Measurements from ENCODE around the gene LRRC73. TPM values are rescaled to one million over a fixed set of nuclear protein-coding genes. Genes with fewer than 3 reads are reported as not detected.

Gene LRRC73
- total and polyA plus RNA-seq, 2 of the 8 experiments (the other 6 are each of a cell fraction or from before 2014, with no cell fraction given) = 0.24 to 0.26 TPM

DNA sequence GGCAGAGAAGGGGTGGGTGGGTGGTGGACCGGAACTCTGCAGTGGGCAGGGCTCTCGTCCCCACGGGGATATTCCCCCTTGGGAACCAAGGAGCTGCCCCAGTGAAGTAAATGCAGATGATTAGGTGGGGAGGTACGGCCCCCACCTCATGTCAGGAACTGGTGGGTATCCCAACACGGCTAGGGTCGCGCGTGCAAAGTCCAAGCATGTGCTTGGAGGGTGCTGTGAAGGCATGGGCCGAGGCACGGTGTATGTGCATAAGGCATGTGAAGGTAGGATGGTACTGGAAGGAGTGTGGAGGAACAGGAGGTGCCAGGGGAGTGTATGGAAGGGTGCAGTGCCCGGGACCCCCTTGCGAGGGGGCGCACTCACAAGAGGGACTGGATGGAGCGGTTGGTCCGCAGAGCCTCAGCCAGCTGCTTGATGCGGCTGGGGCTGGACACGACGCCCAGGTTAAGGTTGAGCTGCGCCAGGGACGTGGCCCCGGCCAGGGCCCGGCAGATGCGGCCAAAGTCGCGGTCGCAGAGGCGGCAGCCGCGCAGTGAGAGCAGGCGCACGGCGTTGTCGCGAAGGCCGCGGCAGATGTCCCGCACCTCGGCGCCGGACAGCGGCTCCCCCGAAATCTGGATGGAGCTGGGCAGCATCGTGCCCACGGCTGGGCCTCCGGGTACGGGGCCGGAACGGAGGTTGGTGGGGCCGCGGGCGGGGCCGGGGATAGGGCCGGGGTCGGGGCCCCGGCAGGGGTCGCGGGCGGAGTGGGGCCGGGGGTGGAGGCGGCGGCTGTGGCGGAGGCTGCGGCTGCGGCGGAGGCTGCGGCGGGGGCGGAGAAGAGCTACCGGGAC is 783 bp downstream of the LRRC73 start:
- H3K4me1 ChIP-seq (replicated peaks in 1 of 4; ENCODE audit: control insufficient read depth in 3 of 4, insufficient read depth in 4 of 4, low read length in 3 of 4) = peaks cover 0 to 21% (median 9%) of the 10 kb centered on the region in 4 experiments; a peak in 5 of 7 replicates
- no peak overlapping the region for H3K4ac ChIP-seq (replicated peaks; ENCODE audit: insufficient read length, low read depth, low read length)
- 0 out of 7 replicates have a peak overlapping the region, but pooled peaks of 2 of the 4 experiments have one; percentile 4 to 19 for H3K9ac ChIP-seq (replicated peaks in 1 of 4; ENCODE audit: extremely low read depth in 1 of 4, low read depth in 3 of 4, low read length in 3 of 4)
- no peak overlapping the region for H2BK20ac ChIP-seq (ENCODE audit: low read length)
- peaks cover 12% of the 10 kb centered on the region for H3K23me2 ChIP-seq (ENCODE audit: low read depth, low read length)
- WGBS, 2 experiments (ENCODE audit: extremely low coverage in 1 of 2, insufficient coverage in 1 of 2, insufficient read length in 1 of 2, insufficient replicate concordance in 2 of 2, low coverage in 1 of 2, low lambda C conversion rate in 2 of 2, missing lambda C conversion rate in 1 of 2) = 11% methylated on average over 45 of the region's 69 CpGs; no CpG with 5 or more reads in 1 of the 2 experiments
- H3K36me3 ChIP-seq (ENCODE audit: control insufficient read depth in 2 of 4, insufficient read depth in 4 of 4, low read length in 3 of 4) = peaks cover 14 to 29% (median 20%) of the 10 kb centered on the region in 4 experiments; a peak in 7 of 8 replicates
- no peak overlapping the region for H2BK120ac ChIP-seq (replicated peaks; ENCODE audit: low read depth, low read length)
- H2BK5ac ChIP-seq (ENCODE audit: low read depth, low read length) = no peak overlapping the region
- H4K5ac ChIP-seq (ENCODE audit: insufficient read length, low read depth, low read length) = peak overlapping the region; percentile 10
- peak overlapping the region; percentile 62 to 97 for H3K4me2 ChIP-seq (ENCODE audit: insufficient read depth in 1 of 2, low read depth in 2 of 2, low read length in 2 of 2)
- H3K56ac ChIP-seq (replicated peaks; ENCODE audit: insufficient read length, low read depth, low read length) = no peak overlapping the region
- peak in 1 of 2 experiments; percentile 68 for DNase-seq (ENCODE audit: low read depth in 1 of 2, low spot score in 2 of 2)
- H3K4me3 ChIP-seq (ENCODE audit: extremely low read depth in 1 of 4, insufficient read depth in 2 of 4, low read depth in 3 of 4, low read length in 4 of 4) = peak overlapping the region; percentile 47 to 77 (median 68)
- ChIA-PET CTCF (ENCODE audit: partially characterized antibody) (interaction anchor here (0.6 to 31.7 kb wide), 9 partner anchors 26 to 510 kb away, joined by 3 to 536 read pairs (median 3); partner anchors contain the start of genes CRIP3, DLK2, DNPH1 and TJAP1), POLR2A (ENCODE audit: partially characterized antibody) (interaction anchor here (0.8 to 12.6 kb wide), 18 partner anchors 9 to 335 kb away, joined by 3 to 147 read pairs (median 4); partner anchors contain the start of genes ABCC10, DLK2, POLH and POLR1C)
- no peak overlapping the region; the same call in 1 of the 2 replicates for H2AFZ ChIP-seq (ENCODE audit: low read length)
- no peak overlapping the region for H3K23ac ChIP-seq (ENCODE audit: insufficient read length)
- no peak overlapping the region for H3K14ac ChIP-seq (ENCODE audit: insufficient read length)
- H2BK12ac ChIP-seq (ENCODE audit: low read depth, low read length) = peak overlapping the region; percentile 43; the same call in 1 of the 2 replicates
- no peaks in the 10 kb centered on the region for H3K9me3 ChIP-seq (ENCODE audit: insufficient read depth in 2 of 2, low read depth in 1 of 2, low read length in 1 of 2)
- H3K27ac ChIP-seq (ENCODE audit: low read depth, low read length) = no peak overlapping the region
- peak overlapping the region; percentile 71 for H4K8ac ChIP-seq (ENCODE audit: extremely low read depth, insufficient read depth, low read length)
- peak overlapping the region; percentile 19; the same call in 1 of the 2 replicates for H3K18ac ChIP-seq (ENCODE audit: extremely low read depth, low read length)
- no peaks in the 10 kb centered on the region for H3K79me1 ChIP-seq (ENCODE audit: low read depth, low read length)
- H2BK15ac ChIP-seq (ENCODE audit: low read length) = no peak overlapping the region
- peaks cover 2 to 19% of the 10 kb centered on the region in 2 experiments for H4K20me1 ChIP-seq (replicated peaks in 1 of 2; ENCODE audit: control insufficient read depth in 1 of 2, insufficient read depth in 2 of 2, low read length in 2 of 2)
- no peaks in the 10 kb centered on the region for H3K79me2 ChIP-seq (ENCODE audit: control insufficient read depth in 1 of 2, insufficient read depth in 2 of 2, low read length in 2 of 2)
- H2AK5ac ChIP-seq (ENCODE audit: low read depth, low read length) = no peak overlapping the region
- H3K27me3 ChIP-seq (replicated peaks in 1 of 4; ENCODE audit: control insufficient read depth in 3 of 4, extremely low read depth in 1 of 4, insufficient read depth in 3 of 4, low read length in 3 of 4) = peaks cover 0 to 19% (median 15%) of the 10 kb centered on the region in 4 experiments; a peak in 5 of 7 replicates
- no peak for FAIRE-seq
- H4K91ac ChIP-seq (replicated peaks; ENCODE audit: insufficient read length, low read length) = no peak overlapping the region
- no peak for TF ChIP-seq SIN3A (conservative IDR thresholded peaks at IDR 0.05 in 1 of 2, IDR thresholded peaks at IDR 0.05 in 1 of 2; ENCODE audit: low read depth in 1 of 2, low read length in 2 of 2)
- TF ChIP-seq KDM4A (IDR thresholded peaks at IDR 0.05; ENCODE audit: low read depth, low read length, severe bottlenecking) = peak; percentile 39
- no peak for TF ChIP-seq TBP (IDR thresholded peaks at IDR 0.05; ENCODE audit: low read depth, low read length)
- TF ChIP-seq, protein P1, sequence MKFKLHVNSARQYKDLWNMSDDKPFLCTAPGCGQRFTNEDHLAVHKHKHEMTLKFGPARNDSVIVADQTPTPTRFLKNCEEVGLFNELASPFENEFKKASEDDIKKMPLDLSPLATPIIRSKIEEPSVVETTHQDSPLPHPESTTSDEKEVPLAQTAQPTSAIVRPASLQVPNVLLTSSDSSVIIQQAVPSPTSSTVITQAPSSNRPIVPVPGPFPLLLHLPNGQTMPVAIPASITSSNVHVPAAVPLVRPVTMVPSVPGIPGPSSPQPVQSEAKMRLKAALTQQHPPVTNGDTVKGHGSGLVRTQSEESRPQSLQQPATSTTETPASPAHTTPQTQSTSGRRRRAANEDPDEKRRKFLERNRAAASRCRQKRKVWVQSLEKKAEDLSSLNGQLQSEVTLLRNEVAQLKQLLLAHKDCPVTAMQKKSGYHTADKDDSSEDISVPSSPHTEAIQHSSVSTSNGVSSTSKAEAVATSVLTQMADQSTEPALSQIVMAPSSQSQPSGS (IDR thresholded peaks at IDR 0.05; ENCODE audit: low read length) = no peak
- TF ChIP-seq SIRT6 (IDR thresholded peaks at IDR 0.05; ENCODE audit: low read length) = no peak
- no peak for TF ChIP-seq CBX8 (IDR thresholded peaks at IDR 0.05; ENCODE audit: borderline replicate concordance, low read depth, low read length)
- TF ChIP-seq GABPA (IDR thresholded peaks at IDR 0.05; ENCODE audit: borderline replicate concordance, insufficient read depth, low read length) = 0 out of 2 replicates have a peak, but pooled peaks have one; percentile 37
- TF ChIP-seq RBBP5 (IDR thresholded peaks at IDR 0.05; ENCODE audit: borderline replicate concordance, low read depth, low read length) = 0 out of 2 replicates have a peak, but pooled peaks have one; percentile 22
